ENCODE results near the gene FGFR2.

Gene FGFR2

GRCh38 chr10:121428867-121429266 is 169.4 kb downstream of the FGFR2 start:
- TF ChIP-seq CTCF (conservative IDR thresholded peaks at IDR 0.05) (no peak), ZFX (IDR thresholded peaks at IDR 0.05) (no peak)
- H3K27ac ChIP-seq = no peak overlapping the region

Measured in C4-2B (cell line).